ENCODE results near the gene HS3ST2.

DNA sequence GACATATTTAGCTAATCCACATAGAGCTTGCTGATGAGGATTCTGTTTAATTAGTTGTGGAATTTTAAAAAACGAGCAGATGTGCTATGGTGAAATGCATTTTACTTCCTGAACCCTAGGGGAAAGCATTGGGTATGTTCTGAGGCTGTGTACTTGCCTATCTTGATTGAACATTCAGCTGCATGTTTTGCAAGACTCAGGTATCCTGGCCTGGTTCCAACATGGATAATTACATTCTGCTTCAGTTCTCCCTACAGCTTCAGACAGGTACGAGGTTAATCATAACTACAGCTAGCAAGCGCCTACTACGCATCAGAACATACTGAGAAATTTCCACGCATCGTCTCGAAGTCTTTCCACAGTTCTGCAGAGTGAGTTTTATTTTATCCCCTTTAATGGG, 77.0 kb downstream of the HS3ST2 start:
- TF ChIP-seq CTCF (IDR thresholded peaks at IDR 0.05 in 8 of 11, conservative IDR thresholded peaks at IDR 0.05 in 3 of 11) (no peak), POLR2AphosphoS5 (IDR thresholded peaks at IDR 0.05) (no peak)

Measured in spleen (tissue), 7 donors.